NCI-H1105 treated with DMSO at 0.1 percent for 48 hours (cell line): ENCODE results near the gene KRTAP12-4.
"Not testable (repeated sequence)": the region's sequence is repeated elsewhere in the genome, so short reads cannot be mapped to it uniquely, and the experiment has no call there.

Experiments
- DNase-seq: peaks from one replicate; lab custom pipeline; 2025; lab: John Stamatoyannopoulos, UW

The KRTAP12-4 gene

DNA sequence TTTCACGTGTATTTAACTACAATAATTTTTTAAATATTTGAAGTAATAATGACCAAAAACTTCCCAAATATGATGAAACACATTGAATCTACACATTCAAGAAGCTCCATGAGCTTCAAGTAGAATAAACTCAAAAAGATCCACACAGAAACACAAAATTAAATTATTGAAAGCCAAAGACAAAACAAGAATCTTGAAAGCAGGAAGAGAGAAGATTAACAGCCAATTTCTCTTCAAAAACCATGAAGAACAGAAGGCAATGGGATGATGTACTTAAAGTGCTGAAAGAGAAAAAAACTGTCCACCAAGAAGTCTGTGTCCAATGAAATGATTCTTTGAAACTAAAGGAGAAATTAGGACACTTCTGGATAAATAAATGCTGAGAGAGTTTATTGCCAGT is 22.4 kb downstream of the KRTAP12-4 start:
- no peak for DNase-seq

GRCh38 chr21:44630440-44630839 is 24.0 kb downstream of the KRTAP12-4 start:
- DNase-seq: no peak

- DNase-seq: no peak
Measured at GRCh38 chr21:44628707-44629391, 25.6 kb downstream of the KRTAP12-4 start.

- not testable (repeated sequence) for DNase-seq
Measured at GRCh38 chr21:44627831-44628233, 26.6 kb downstream of the KRTAP12-4 start.

DNA sequence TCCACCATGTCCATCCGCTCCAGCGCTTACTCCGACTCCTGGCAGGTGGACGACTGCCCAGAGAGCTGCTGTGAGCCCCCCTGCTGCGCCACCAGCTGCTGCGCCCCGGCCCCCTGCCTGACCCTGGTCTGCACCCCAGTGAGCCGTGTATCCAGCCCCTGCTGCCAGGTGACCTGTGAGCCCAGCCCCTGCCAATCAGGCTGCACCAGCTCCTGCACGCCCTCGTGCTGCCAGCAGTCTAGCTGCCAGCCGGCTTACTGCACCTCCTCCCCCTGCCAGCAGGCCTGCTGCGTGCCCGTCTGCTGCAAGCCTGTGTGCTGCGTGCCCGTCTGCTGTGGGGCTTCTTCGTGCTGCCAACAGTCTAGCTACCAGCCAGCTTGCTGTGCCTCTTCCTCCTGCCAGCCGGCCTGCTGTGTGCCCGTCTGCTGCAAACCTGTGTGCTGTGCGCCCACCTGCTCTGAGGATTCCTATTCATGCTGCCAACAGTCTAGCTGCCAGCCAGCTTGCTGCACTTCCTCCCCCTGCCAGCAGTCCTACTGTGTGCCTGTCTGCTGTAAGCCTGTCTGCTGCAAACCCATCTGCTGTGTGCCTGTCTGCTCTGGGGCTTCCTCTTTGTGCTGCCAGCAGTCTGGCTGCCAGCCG is 27.2 kb downstream of the KRTAP12-4 start:
- DNase-seq: not testable (repeated sequence)

DNA sequence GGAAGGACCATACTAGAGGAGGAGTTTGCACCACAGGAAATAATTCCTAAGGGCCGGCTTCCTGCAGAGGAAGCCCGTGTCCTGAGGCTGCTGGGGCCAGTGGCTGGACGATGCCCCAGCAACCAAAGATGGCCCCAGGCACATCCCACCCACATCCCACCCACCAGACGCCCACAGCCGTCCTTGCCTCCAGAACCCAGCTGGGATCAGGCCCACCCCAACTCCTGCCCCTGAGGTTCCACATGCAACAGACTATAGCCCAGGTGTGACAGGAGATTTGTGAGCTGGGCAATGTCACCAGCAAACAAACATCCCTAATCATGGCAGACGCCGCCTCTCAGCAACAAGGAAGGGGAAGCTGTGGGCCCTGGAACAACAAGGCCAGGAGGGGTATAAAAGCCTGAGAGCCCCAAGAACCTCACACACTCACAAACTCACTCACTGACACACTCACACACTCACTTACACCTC is 27.8 kb downstream of the KRTAP12-4 start, which contains the start of gene KRTAP10-9:
Gene KRTAP10-9 (plus strand): TSS at position 421 of the 471 bp plus-strand sequence. CDS start 79 bp downstream, outside the sequence.
- DNase-seq: no peak

GRCh38 chr21:44626262-44626661 is 28.2 kb downstream of the KRTAP12-4 start:
- no peak for DNase-seq

- DNase-seq: no peak
Measured at GRCh38 chr21:44625756-44626155, 28.7 kb downstream of the KRTAP12-4 start.

DNA sequence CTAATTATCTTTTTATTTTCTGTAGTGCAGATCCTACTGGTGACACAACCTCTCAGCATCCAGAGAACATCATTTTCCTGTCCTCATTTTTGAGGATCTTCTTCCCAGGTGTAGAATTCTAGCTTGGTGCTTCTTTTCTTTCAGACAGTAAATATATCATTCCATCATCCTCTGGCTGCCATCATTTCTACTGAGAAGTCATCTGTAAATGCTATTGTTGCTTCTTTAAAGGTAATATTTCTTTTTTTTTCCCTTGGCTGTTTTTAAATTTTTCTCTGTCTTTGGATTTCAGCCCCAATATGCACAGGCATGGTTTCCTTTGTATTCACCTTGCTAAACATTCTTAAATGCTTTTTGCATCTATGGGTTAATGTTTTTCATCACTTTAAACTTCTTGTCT is 30.9 kb downstream of the KRTAP12-4 start:
- DNase-seq: no peak

GRCh38 chr21:44619886-44620285 is 34.6 kb downstream of the KRTAP12-4 start:
- DNase-seq: no peak

DNA sequence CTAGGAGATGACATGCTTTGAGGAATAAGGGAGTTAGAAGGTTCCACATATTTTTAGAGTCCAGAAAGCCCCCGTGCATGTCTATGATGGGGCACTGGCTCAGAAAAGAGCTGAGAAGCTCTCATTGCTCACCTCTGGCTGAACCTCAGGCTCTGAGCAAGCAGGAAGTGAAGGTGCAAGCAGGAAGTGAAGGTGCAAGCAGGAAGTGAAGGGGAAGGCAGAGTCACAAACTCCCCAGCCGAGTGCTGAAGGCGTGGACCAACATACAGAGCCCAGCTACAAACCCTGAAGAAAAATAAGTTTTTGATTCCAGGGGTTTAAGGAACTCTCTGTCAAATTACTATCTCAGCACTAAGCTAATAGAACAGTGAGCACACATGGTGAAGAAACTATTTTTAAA is 35.5 kb downstream of the KRTAP12-4 start:
- no peak for DNase-seq

DNA sequence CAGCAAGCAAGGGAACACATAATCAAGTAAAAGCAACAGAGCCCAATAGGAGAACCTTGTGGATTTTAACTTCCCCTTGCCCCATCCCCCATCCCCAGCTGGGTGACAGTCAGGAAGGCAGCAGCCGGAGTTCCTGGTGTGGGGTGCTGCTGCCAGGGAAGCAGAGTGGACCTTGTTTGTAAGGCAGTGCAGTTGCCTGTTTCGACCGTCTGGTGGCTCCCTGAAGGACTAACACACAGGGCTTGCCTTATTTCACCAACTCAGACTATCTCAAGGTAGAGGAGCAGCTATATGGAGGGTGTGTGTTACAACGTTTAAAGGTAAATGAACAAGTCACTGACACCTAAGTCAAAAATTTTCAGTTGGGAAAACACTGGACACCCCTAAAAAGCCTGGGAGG is 36.0 kb downstream of the KRTAP12-4 start:
- DNase-seq: no peak

- DNase-seq: no peak
Measured at GRCh38 chr21:44617071-44617501, 37.4 kb downstream of the KRTAP12-4 start.

DNA sequence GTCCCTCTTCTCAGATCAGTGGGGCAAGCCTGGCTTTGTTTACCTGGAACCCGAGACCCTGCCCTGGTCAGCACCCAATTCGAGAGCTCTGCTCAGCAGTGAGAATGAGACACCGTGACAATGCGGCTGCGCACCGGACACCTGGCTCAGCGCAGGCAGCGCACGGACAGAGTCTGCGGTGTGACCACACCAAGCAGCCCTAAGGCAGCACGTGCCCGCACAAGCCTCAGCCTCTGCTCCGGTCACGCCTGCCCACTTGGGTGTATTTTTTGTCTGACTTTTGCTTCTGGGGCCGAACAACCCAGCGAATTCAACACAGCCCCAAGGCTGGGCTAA is 37.9 kb downstream of the KRTAP12-4 start:
- DNase-seq: no peak

DNA sequence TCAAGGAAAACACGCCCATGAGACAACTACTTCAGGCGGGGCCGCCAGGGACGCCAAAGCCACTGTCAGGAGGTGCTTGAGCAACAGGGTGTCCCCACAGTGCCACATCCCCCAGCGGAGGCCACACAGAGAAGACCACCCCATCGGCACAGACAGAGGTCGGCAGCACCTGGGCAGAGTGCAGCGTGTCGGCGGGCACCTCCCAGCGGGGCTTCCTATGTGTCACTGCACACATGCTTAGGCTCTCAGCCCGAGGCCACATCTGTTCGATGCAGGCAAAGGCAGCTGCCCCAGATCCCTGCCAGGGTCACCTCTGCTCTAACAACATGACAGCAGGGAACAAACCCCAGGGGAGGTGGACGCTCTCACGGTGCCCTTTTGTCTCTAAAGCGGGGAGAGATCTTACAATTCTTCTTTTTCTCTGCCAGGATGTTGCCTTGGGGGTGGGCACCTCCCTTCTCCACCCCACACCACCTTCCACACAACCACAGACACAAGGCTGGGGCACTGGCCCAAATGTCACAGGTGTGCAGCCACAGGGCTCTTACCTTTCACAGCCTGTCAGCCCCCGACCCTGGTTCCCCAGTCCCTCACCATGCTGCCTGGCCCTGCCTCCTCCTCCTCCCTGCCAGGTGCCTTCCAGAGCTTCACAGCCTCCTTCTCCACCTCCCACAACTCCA is 38.4 kb downstream of the KRTAP12-4 start:
- DNase-seq: no peak

DNA sequence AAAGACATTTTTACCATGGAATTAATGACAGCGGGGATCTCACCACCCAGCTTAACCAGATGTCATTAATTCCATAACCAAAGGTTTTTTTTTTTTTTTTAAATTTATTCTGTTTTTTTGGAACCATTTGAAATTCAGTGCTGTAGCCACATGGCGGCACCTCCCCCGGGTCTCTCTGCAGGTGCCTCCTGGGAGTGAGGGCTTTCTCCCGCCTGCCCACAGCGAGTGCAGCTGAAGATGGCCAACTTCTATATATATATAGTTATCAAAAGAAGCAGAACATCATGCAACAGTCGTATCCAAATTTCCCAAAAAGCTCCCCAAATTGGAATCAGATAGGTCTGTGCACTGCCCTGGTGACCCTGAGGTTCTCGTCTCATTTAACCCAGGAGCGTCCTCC is 39.0 kb downstream of the KRTAP12-4 start:
- no peak for DNase-seq

GRCh38 chr21:44614961-44615391 is 39.5 kb downstream of the KRTAP12-4 start:
- DNase-seq: no peak

- no peak for DNase-seq
Measured at GRCh38 chr21:44614161-44614631, 40.3 kb downstream of the KRTAP12-4 start.

GRCh38 chr21:44613386-44614155 is 40.9 kb downstream of the KRTAP12-4 start:
- DNase-seq: no peak

- no peak for DNase-seq
Measured at GRCh38 chr21:44612669-44613229, 41.7 kb downstream of the KRTAP12-4 start.

DNA sequence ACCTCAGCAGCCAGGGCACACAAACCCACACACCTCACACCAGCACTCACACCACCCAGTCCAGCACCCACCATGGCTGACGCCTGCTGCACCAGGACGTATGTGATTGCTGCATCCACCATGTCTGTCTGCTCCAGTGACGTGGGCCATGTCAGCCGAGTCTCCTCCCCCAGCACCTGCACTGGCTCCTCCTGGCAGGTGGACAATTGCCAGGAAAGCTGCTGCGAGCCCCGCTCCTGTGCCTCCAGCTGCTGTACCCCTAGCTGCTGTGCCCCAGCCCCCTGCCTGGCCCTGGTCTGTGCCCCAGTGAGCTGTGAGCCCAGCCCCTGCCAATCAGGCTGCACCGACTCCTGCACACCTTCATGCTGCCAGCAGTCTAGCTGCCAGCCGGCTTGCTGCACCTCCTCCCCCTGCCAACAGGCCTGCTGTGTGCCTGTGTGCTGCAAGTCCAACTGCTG is 42.4 kb downstream of the KRTAP12-4 start, which contains the start of gene KRTAP10-8:
Gene KRTAP10-8 (plus strand): TSS at position 51 of the 458 bp plus-strand sequence. CDS start 22 bp downstream, at position 73.
- DNase-seq: no peak
